ENCODE measurements around the gene ITPR1. TPM values are rescaled to one million over a fixed set of nuclear protein-coding genes. Genes with fewer than 3 reads are reported as not detected.

Gene ITPR1
- total RNA-seq, 2 experiments from 2014 or later, result 84.4 to 104 TPM

GRCh38 chr3:4772858-4773257, 279.7 kb downstream of the ITPR1 start:
- peaks cover 47% of the 10 kb centered on the region; the same call in 1 of the 2 replicates for H3K36me3 ChIP-seq (ENCODE audit: insufficient read depth, low read length)
- no peak overlapping the region for H3K4me3 ChIP-seq (ENCODE audit: low read depth, low read length, poor library complexity, severe bottlenecking)
- TF ChIP-seq CTCF (conservative IDR thresholded peaks at IDR 0.05; ENCODE audit: low read length) (no peak), EZH2phosphoT487 (IDR thresholded peaks at IDR 0.05; ENCODE audit: borderline replicate concordance, low read depth, low read length) (no peak)
- H3K4me2 ChIP-seq (ENCODE audit: low read length), result no peak overlapping the region
- H3K27ac ChIP-seq (ENCODE audit: low read depth, low read length, poor library complexity, severe bottlenecking), result no peak overlapping the region
- no peaks in the 10 kb centered on the region for H3K79me2 ChIP-seq (ENCODE audit: insufficient read depth, low read depth, low read length)
- intact Hi-C loops (cut with micrococcal nuclease; ENCODE audit: unreplicated experiment), result no loop called here
- ChIA-PET CTCF (ENCODE audit: unreplicated experiment) (no interaction called here), POLR2A (no interaction called here)
- DNase-seq (ENCODE audit: low spot score), result no peak
- BruUV-seq (replicated peaks), result no TSS peak
- no peak overlapping the region for H2AFZ ChIP-seq (ENCODE audit: low read length)
- H3K4me1 ChIP-seq (ENCODE audit: insufficient read depth, low read length, poor library complexity, severe bottlenecking), result no peaks in the 10 kb centered on the region
- H4K20me1 ChIP-seq (ENCODE audit: insufficient read depth, low read length), result no peaks in the 10 kb centered on the region
- no peaks in the 10 kb centered on the region for H3K9me3 ChIP-seq (ENCODE audit: low read length)
- H3K9me2 ChIP-seq (ENCODE audit: insufficient read depth, low read length), result no peaks in the 10 kb centered on the region

- Histone ChIP-seq H2AFZ (ENCODE audit: low read length) (no peak overlapping the region), H3K4me3 (ENCODE audit: low read depth, low read length, poor library complexity, severe bottlenecking) (no peak overlapping the region), H3K4me1 (ENCODE audit: insufficient read depth, low read length, poor library complexity, severe bottlenecking) (no peaks in the 10 kb centered on the region), H3K9me2 (ENCODE audit: insufficient read depth, low read length) (no peaks in the 10 kb centered on the region), H3K27ac (ENCODE audit: low read depth, low read length, poor library complexity, severe bottlenecking) (no peak overlapping the region), H3K4me2 (ENCODE audit: low read length) (no peak overlapping the region), H3K36me3 (ENCODE audit: insufficient read depth, low read length) (peaks cover 40% of the 10 kb centered on the region; the same call in 1 of the 2 replicates), H4K20me1 (ENCODE audit: insufficient read depth, low read length) (no peaks in the 10 kb centered on the region), H3K9me3 (ENCODE audit: low read length) (no peaks in the 10 kb centered on the region), H3K79me2 (ENCODE audit: insufficient read depth, low read depth, low read length) (no peaks in the 10 kb centered on the region)
- ChIA-PET POLR2A (no interaction called here), CTCF (ENCODE audit: unreplicated experiment) (no interaction called here)
- DNase-seq (ENCODE audit: low spot score), result no peak
- intact Hi-C loops (cut with micrococcal nuclease; ENCODE audit: unreplicated experiment), result no loop called here
- TF ChIP-seq CTCF (conservative IDR thresholded peaks at IDR 0.05; ENCODE audit: low read length), result no peak
- TF ChIP-seq EZH2phosphoT487 (IDR thresholded peaks at IDR 0.05; ENCODE audit: borderline replicate concordance, low read depth, low read length), result no peak
- no TSS peak for BruUV-seq (replicated peaks)
These were observed 280.4 kb downstream of the ITPR1 start for GRCh38 chr3:4773583-4773982.

GRCh38 chr3:4774531-4774930, 281.4 kb downstream of the ITPR1 start:
- no peaks in the 10 kb centered on the region for H4K20me1 ChIP-seq (ENCODE audit: insufficient read depth, low read length)
- TF ChIP-seq EZH2phosphoT487 (IDR thresholded peaks at IDR 0.05; ENCODE audit: borderline replicate concordance, low read depth, low read length), result no peak
- no peak for TF ChIP-seq CTCF (conservative IDR thresholded peaks at IDR 0.05; ENCODE audit: low read length)
- H3K4me3 ChIP-seq (ENCODE audit: low read depth, low read length, poor library complexity, severe bottlenecking), result no peak overlapping the region
- no peaks in the 10 kb centered on the region for H3K79me2 ChIP-seq (ENCODE audit: insufficient read depth, low read depth, low read length)
- H3K4me2 ChIP-seq (ENCODE audit: low read length), result no peak overlapping the region
- no peaks in the 10 kb centered on the region for H3K9me3 ChIP-seq (ENCODE audit: low read length)
- H3K27ac ChIP-seq (ENCODE audit: low read depth, low read length, poor library complexity, severe bottlenecking), result no peak overlapping the region
- no peaks in the 10 kb centered on the region for H3K9me2 ChIP-seq (ENCODE audit: insufficient read depth, low read length)
- H2AFZ ChIP-seq (ENCODE audit: low read length), result no peak overlapping the region
- CTCF ChIA-PET (ENCODE audit: unreplicated experiment), result no interaction called here
- intact Hi-C loops (cut with micrococcal nuclease; ENCODE audit: unreplicated experiment), result no loop called here
- no TSS peak for BruUV-seq (replicated peaks)
- no peaks in the 10 kb centered on the region for H3K4me1 ChIP-seq (ENCODE audit: insufficient read depth, low read length, poor library complexity, severe bottlenecking)
- peaks cover 44% of the 10 kb centered on the region for H3K36me3 ChIP-seq (ENCODE audit: insufficient read depth, low read length)
- no peak for DNase-seq (ENCODE audit: low spot score)
- POLR2A ChIA-PET, result no interaction called here
